Dendritic cell treated with granulocyte-macrophage colony-stimulating factor and Interleukin-4, amounts not matched to agents 40 ng/mL and 50 ng/mL, for 4 days (primary cell): ENCODE results near the gene MID1IP1.
A peak's percentile ranks its signal among the peaks of the same experiment; 100 is the strongest.

Source experiments
- H3K27ac Mint-ChIP-seq: one replicate; pipeline ENCODE4 v1.8.0; 2022; ENCODE audit warnings: mild to moderate bottlenecking, mixed read lengths
- H3K27me3 Mint-ChIP-seq: one replicate; pipeline ENCODE4 v1.8.0; 2022; ENCODE audit warnings: mild to moderate bottlenecking, mixed read lengths
- H3K36me3 Mint-ChIP-seq: one replicate; pipeline ENCODE4 v1.8.0; 2022; ENCODE audit warnings: low read depth, mixed read lengths
- H3K4me1 Mint-ChIP-seq: one replicate; pipeline ENCODE4 v1.8.0; 2022; ENCODE audit warnings: low read depth, mixed read lengths
- H3K4me3 Mint-ChIP-seq: one replicate; pipeline ENCODE4 v1.8.0; 2022; ENCODE audit warnings: mild to moderate bottlenecking, moderate library complexity, mixed read lengths
- H3K9me3 Mint-ChIP-seq: one replicate; pipeline ENCODE4 v1.8.0; 2022; ENCODE audit warnings: mixed read lengths
- intact Hi-C: fragments of 100-400 bp; cut with micrococcal nuclease; formaldehyde crosslinking; loops from one replicate; pipeline ENCODE4 v1.15.0; 2022

The MID1IP1 gene, protein sequence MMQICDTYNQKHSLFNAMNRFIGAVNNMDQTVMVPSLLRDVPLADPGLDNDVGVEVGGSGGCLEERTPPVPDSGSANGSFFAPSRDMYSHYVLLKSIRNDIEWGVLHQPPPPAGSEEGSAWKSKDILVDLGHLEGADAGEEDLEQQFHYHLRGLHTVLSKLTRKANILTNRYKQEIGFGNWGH

DNA sequence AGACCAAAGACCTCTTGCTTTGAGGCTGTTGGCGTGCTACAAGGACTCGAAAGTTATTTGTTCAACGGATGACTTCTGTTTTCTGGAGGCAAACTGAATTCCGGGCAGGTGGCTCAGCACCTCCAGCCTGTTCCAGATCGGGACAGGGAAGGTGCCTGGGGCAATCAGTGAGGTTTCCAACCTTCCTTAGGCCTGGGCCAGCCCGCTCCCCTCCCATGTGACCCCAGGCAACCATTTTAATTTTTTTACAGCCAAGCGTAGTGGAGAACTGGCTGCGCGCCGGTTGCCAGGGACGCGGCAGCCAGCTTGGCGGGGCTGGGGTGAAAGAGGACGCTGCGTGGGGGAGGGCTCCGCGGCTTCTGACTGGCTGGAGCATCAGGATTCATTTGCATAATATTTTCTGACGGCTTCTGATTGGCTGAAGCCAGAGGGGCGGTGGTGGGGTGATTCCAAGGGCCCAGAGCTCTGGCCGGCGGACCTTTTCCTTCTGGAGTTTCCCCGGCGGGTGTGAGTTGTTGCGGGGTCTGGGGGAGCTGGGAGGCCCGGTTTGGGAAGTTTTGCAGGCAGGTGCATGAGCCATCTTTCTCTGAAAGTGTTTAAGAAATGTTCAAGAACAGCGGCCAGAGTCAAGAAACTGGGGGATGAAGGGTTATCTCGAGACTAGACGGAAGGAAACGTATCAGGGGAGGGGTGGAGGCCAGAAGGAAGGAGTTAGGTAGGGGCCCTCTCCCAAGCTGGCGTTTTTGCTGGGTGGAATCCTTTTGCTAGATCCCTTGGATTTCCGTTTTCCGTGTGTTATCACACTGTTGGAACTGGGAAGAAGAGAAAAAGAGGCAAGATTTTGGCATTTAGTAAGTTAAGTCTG is at the start of gene MID1IP1:
MID1IP1 (plus strand) TSS at position 479 of the 865 bp plus-strand sequence. CDS start 3,488 bp downstream, outside the sequence.
- Mint-ChIP-seq H3K4me3 (peak within 1 kb of the TSS; percentile 98), H3K27me3 (no peaks in the 10 kb centered on the region), H3K27ac (peak within 1 kb of the TSS; percentile 95), H3K36me3 (peaks cover 33% of the 10 kb centered on the region), H3K9me3 (no peaks in the 10 kb centered on the region), H3K4me1 (peaks cover 10% of the 10 kb centered on the region)
- intact Hi-C loops: loop anchor here (5.0 to 10.0 kb wide), 2 partner anchors 66 to 184 kb away; no protein-coding TSS in a partner anchor

DNA sequence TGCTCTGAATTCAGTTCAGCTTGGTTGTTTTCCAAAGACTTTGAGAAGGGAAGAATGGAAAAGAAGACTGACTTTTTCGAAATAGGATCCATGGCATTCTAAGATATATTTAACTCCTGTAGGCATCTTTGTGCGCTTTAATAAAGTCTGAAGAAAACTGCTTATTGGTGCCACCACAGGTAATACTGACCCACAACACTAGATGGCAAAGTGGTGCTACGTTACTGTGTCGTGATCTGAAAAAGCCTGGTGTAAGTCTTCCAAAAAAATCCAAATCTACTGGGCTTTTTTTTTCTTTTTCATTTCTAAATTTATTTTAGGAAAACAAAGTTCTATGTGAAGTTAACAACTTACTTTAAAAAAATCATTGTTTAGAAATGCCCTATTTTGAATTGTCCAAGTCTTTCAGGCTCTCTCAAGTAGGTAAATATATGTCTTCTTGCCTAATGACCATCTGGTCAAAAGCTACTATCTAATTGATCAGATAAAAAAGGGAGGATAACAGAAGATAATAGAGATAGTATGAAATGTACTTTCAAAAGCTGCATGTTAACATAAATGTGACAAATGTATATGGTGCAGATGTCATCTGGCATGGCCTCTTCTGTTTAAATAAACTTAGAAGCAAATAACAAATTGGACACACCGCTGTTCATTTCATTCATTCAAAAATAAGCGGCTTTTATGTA is 47.0 kb upstream of the MID1IP1 start:
- H3K27me3 Mint-ChIP-seq: no peaks in the 10 kb centered on the region
- H3K4me3 Mint-ChIP-seq: no peak overlapping the region
- intact Hi-C loops: loop anchor here (5.0 kb wide), 2 partner anchors 398 to 488 kb away; no protein-coding TSS in a partner anchor
- H3K27ac Mint-ChIP-seq: no peak overlapping the region
- H3K4me1 Mint-ChIP-seq: peaks cover 8% of the 10 kb centered on the region
- H3K9me3 Mint-ChIP-seq: no peaks in the 10 kb centered on the region
- H3K36me3 Mint-ChIP-seq: no peaks in the 10 kb centered on the region

- Mint-ChIP-seq H3K27me3 (no peaks in the 10 kb centered on the region), H3K9me3 (no peaks in the 10 kb centered on the region), H3K36me3 (no peaks in the 10 kb centered on the region), H3K27ac (no peak overlapping the region), H3K4me3 (no peak overlapping the region), H3K4me1 (peaks cover 8% of the 10 kb centered on the region)
- intact Hi-C loops: loop anchor here (5.0 kb wide), 2 partner anchors 397 to 487 kb away; no protein-coding TSS in a partner anchor
Measured at GRCh38 chrX:38754818-38755718, 46.2 kb upstream of the MID1IP1 start.

GRCh38 chrX:38760883-38761282 is 40.4 kb upstream of the MID1IP1 start:
- no peaks in the 10 kb centered on the region for H3K36me3 Mint-ChIP-seq
- no peak overlapping the region for H3K4me3 Mint-ChIP-seq
- no peak overlapping the region for H3K27ac Mint-ChIP-seq
- H3K27me3 Mint-ChIP-seq: no peaks in the 10 kb centered on the region
- H3K9me3 Mint-ChIP-seq: no peaks in the 10 kb centered on the region
- intact Hi-C loops: loop anchor here (10.0 kb wide), 1 partner anchor 96 kb away; no protein-coding TSS in a partner anchor
- H3K4me1 Mint-ChIP-seq: peaks cover 8% of the 10 kb centered on the region

DNA sequence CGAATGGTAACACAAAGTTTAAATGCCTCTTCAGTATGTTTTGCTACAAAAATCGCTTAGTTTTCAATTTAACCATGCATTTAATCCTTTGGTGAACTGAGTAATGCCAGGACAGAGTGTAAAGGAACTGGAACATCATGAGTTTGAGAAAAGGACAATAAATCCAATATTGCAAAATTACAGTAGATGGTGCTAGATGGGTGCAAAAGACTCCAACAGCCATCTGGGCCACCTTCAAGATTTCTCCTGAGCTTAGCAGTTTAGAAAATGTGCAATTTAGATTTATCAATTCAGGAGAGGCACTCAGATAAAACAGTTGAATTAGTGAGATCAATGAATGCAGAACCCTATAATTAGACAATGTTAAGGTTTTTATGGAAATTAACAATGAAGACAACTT is 33.2 kb upstream of the MID1IP1 start:
- Mint-ChIP-seq H3K36me3 (no peaks in the 10 kb centered on the region), H3K9me3 (no peaks in the 10 kb centered on the region), H3K27me3 (no peaks in the 10 kb centered on the region), H3K27ac (no peak overlapping the region), H3K4me1 (no peaks in the 10 kb centered on the region), H3K4me3 (no peak overlapping the region)
- intact Hi-C loops: loop anchor here (2.0 to 10.0 kb wide), 3 partner anchors 103 to 384 kb away; no protein-coding TSS in a partner anchor

- Mint-ChIP-seq H3K4me1 (no peaks in the 10 kb centered on the region), H3K27ac (no peak overlapping the region), H3K36me3 (no peaks in the 10 kb centered on the region), H3K9me3 (no peaks in the 10 kb centered on the region), H3K27me3 (no peaks in the 10 kb centered on the region), H3K4me3 (no peak overlapping the region)
- intact Hi-C loops: no loop called here
Measured at GRCh38 chrX:38770152-38770551, 31.1 kb upstream of the MID1IP1 start.

DNA sequence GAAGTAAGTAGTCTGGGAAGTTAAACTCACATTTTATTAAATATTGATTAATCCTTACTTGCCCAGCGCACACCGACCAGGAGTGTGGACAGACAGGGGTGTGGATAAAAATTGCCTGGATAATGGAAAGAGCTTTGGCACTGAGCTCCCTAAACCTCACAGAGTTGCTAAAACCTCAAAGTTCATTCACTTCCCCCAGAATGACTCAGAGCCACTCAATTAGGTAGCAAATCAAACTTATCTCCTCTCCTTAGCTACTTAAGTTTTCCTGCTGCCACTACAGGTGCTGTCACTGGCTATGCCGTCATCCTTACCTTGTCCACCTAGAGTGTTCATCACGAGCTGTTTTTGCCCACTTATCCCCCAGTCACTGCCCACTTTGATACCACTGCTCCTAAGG is 27.0 kb upstream of the MID1IP1 start:
- Mint-ChIP-seq H3K36me3 (no peaks in the 10 kb centered on the region), H3K27me3 (peaks cover 2% of the 10 kb centered on the region), H3K9me3 (no peaks in the 10 kb centered on the region), H3K4me1 (no peaks in the 10 kb centered on the region), H3K4me3 (no peak overlapping the region), H3K27ac (no peak overlapping the region)
- intact Hi-C loops: no loop called here

DNA sequence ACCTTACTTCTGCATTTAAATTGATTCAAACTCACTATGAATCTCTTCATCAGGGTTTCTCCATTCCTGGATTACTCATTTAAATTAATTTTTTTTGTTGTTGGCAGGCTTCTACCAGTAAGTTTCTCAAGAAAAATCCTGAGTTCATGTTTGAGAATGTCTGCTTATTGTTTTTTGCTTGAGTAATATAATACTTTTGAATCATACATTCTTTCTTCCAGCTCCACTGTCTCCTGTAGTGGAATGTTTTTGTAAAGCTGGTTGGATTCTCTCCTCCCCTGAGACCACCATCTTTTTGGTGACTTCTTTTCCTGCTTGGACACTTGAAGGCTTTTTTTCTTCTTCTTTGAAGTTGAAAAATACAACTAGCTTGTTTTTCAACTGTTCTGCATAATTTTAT is 4.3 kb upstream of the MID1IP1 start:
- H3K9me3 Mint-ChIP-seq: no peaks in the 10 kb centered on the region
- H3K27ac Mint-ChIP-seq: no peak overlapping the region
- peaks cover 7% of the 10 kb centered on the region for H3K36me3 Mint-ChIP-seq
- no peaks in the 10 kb centered on the region for H3K27me3 Mint-ChIP-seq
- intact Hi-C loops: no loop called here
- no peak overlapping the region for H3K4me3 Mint-ChIP-seq
- no peaks in the 10 kb centered on the region for H3K4me1 Mint-ChIP-seq

GRCh38 chrX:38798956-38799355 is 2.3 kb upstream of the MID1IP1 start:
- Mint-ChIP-seq H3K4me3 (no peak overlapping the region), H3K9me3 (no peaks in the 10 kb centered on the region), H3K36me3 (peaks cover 13% of the 10 kb centered on the region), H3K27ac (no peak overlapping the region), H3K4me1 (peaks cover 10% of the 10 kb centered on the region), H3K27me3 (no peaks in the 10 kb centered on the region)
- intact Hi-C loops: no loop called here

GRCh38 chrX:38799995-38800580 is 1.2 kb upstream of the MID1IP1 start:
- H3K27me3 Mint-ChIP-seq: no peaks in the 10 kb centered on the region
- no peak overlapping the region for H3K27ac Mint-ChIP-seq
- H3K4me3 Mint-ChIP-seq: no peak overlapping the region
- intact Hi-C loops: loop anchor here (5.0 to 10.0 kb wide), 2 partner anchors 67 to 185 kb away; no protein-coding TSS in a partner anchor
- no peaks in the 10 kb centered on the region for H3K9me3 Mint-ChIP-seq
- H3K36me3 Mint-ChIP-seq: peaks cover 24% of the 10 kb centered on the region
- peaks cover 10% of the 10 kb centered on the region for H3K4me1 Mint-ChIP-seq

- Mint-ChIP-seq H3K27ac (peak overlapping the region; percentile 95), H3K36me3 (peaks cover 33% of the 10 kb centered on the region), H3K4me1 (peaks cover 10% of the 10 kb centered on the region), H3K27me3 (no peaks in the 10 kb centered on the region), H3K4me3 (peak overlapping the region; percentile 82), H3K9me3 (no peaks in the 10 kb centered on the region)
- intact Hi-C loops: loop anchor here (5.0 to 10.0 kb wide), 2 partner anchors 64 to 182 kb away; no protein-coding TSS in a partner anchor
Measured at GRCh38 chrX:38803243-38803587, 2.0 kb downstream of the MID1IP1 start.

- Mint-ChIP-seq H3K27ac (peak overlapping the region; percentile 95), H3K4me3 (peak overlapping the region; percentile 82), H3K36me3 (peaks cover 33% of the 10 kb centered on the region), H3K9me3 (no peaks in the 10 kb centered on the region), H3K27me3 (no peaks in the 10 kb centered on the region), H3K4me1 (peaks cover 10% of the 10 kb centered on the region)
- intact Hi-C loops: loop anchor here (5.0 to 10.0 kb wide), 2 partner anchors 63 to 181 kb away; no protein-coding TSS in a partner anchor
Measured at GRCh38 chrX:38803588-38804431, 2.6 kb downstream of the MID1IP1 start.
